Measurements from ENCODE around the gene CIDEA.
A peak's percentile ranks its signal among the peaks of the same experiment; 100 is the strongest.

Gene CIDEA

DNA sequence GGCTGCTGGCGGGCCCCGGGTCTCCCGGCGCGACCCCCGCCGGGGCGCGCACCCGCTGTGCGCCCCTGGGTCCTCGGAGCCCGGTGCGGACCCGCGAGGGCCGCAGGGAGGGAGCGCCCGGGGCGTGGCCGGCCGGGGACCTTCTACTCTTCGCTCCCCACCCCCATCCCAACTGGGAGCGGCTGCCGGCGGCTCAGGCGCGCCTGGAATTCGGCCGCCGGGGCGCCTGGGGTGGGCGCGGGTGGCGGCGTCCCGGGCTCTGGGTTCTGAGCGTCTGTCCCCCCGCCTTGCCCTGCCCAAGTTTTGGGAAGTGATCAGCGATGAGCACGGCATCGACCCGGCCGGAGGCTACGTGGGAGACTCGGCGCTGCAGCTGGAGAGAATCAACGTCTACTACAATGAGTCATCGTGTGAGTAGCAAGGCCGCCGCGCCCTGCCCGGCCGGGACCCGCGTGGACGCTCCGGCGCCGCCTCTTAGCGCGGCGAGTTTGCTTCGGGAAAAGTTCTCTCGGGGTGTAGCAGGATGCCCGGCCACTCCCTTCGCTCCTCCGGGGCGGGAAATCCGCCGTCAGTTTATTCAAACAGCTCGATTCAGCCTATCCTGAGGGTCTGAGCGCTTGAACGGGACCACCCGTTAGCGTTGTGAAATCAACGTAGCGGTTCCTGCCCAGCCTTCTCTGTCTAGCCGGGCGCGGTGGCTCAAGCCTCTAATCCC is 54.4 kb downstream of the CIDEA start:
- ChIA-PET CTCF (interaction anchor here (1.0 to 4.9 kb wide), 3 partner anchors 9 to 36 kb away, joined by 3 to 26 read pairs (median 5); no protein-coding TSS in a partner anchor), POLR2A (interaction anchor here (0.9 kb wide), 2 partner anchors 9 to 20 kb away, joined by 3 to 7 read pairs; no protein-coding TSS in a partner anchor)
- TF ChIP-seq, protein P1, sequence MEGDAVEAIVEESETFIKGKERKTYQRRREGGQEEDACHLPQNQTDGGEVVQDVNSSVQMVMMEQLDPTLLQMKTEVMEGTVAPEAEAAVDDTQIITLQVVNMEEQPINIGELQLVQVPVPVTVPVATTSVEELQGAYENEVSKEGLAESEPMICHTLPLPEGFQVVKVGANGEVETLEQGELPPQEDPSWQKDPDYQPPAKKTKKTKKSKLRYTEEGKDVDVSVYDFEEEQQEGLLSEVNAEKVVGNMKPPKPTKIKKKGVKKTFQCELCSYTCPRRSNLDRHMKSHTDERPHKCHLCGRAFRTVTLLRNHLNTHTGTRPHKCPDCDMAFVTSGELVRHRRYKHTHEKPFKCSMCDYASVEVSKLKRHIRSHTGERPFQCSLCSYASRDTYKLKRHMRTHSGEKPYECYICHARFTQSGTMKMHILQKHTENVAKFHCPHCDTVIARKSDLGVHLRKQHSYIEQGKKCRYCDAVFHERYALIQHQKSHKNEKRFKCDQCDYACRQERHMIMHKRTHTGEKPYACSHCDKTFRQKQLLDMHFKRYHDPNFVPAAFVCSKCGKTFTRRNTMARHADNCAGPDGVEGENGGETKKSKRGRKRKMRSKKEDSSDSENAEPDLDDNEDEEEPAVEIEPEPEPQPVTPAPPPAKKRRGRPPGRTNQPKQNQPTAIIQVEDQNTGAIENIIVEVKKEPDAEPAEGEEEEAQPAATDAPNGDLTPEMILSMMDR (IDR thresholded peaks at IDR 0.05; ENCODE audit: control extremely low read depth, extremely low read depth, low read depth, missing control alignments), result no peak
- peak; percentile 82 for DNase-seq (ENCODE audit: extremely low spot score)

DNA sequence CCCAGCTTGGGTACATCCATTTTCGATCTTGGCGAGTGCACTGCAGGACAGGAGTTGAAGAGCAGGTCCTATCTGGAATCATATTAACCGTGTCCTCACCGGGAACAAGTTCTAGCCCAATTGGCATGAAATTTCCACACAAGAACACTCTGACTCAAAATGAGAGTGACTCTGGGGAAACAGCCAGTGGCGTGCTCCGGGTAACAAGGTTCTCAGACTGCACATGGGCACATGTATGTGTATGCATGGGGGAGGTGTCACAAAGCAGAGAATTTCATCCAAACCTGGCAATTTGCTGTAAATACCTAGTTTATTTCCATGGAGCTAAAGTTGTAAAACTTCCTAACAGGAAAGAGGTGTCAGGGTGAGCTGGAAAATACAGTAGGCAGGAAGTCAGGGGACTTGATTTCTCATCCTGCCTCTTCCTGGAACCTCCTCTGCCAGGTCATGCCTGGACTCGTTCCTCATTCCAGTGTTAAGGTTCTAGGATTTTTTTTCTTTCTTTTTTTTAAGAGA is 55.6 kb downstream of the CIDEA start:
- POLR2A ChIA-PET, result interaction anchor here (0.7 to 0.9 kb wide), 2 partner anchors 8 to 328 kb away, joined by 3 to 4 read pairs; partner anchors contain the start of gene IMPA2
- CTCF ChIA-PET, result interaction anchor here (1.4 to 4.9 kb wide), 2 partner anchors 8 to 18 kb away, joined by 5 to 26 read pairs; no protein-coding TSS in a partner anchor
- DNase-seq (ENCODE audit: extremely low spot score), result no peak
- TF ChIP-seq, protein P1 (IDR thresholded peaks at IDR 0.05; ENCODE audit: control extremely low read depth, extremely low read depth, low read depth, missing control alignments), result no peak

GRCh38 chr18:12310762-12311161 is 56.6 kb downstream of the CIDEA start:
- ChIA-PET CTCF (interaction anchor here (0.9 to 4.9 kb wide), 3 partner anchors 9 to 17 kb away, joined by 3 to 26 read pairs (median 3); no protein-coding TSS in a partner anchor), POLR2A (interaction anchor here (0.6 kb wide), 1 partner anchor 724 kb away, joined by 5 read pairs; no protein-coding TSS in a partner anchor)
- TF ChIP-seq, protein P1 (IDR thresholded peaks at IDR 0.05; ENCODE audit: control extremely low read depth, extremely low read depth, low read depth, missing control alignments), result no peak
- no peak for DNase-seq (ENCODE audit: extremely low spot score)

GRCh38 chr18:12312976-12313375 is 58.8 kb downstream of the CIDEA start:
- TF ChIP-seq, protein P1 (IDR thresholded peaks at IDR 0.05; ENCODE audit: control extremely low read depth, extremely low read depth, low read depth, missing control alignments), result no peak
- no peak for DNase-seq (ENCODE audit: extremely low spot score)
- POLR2A ChIA-PET, result no interaction called here
- CTCF ChIA-PET, result interaction anchor here (0.9 to 8.0 kb wide), 3 partner anchors 12 to 36 kb away, joined by 3 to 81 read pairs (median 8); no protein-coding TSS in a partner anchor

DNA sequence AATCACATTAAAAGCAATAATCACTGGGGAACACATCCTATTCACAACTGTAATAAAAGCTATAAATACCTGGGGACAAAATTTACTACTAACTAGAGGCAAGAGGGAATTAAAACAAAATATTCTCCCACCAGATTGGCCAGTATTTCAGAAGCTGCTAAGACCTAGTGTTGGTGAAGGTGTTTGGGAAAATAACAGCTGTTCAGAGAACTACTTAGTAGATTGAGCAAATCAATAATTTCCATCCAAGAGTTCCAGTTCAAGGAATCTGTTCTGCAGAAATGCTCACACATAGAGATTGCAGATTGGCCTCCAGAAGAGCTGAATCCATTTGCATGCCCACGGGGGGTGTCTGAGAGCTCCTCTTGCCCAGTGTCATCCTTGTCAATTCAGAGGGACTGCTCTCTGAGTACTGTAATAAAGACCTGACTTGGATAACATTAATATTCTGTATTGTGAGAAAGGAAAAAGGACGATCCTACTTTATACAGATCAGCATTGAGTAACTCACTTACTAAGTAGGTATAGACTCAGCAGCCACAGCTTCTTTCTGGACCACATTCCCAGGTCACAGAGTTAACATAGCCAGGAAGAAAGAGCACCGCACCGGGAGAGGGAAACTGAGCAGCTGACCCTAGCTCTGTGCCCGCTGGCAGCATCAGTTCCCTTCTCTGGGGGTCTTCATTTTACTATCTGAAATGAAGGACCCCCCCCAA is 59.5 kb downstream of the CIDEA start:
- TF ChIP-seq, protein P1 (IDR thresholded peaks at IDR 0.05; ENCODE audit: control extremely low read depth, extremely low read depth, low read depth, missing control alignments), result no peak
- ChIA-PET POLR2A (interaction anchor here (1.1 kb wide), 1 partner anchor 64 kb away, joined by 6 read pairs; the partner anchor contains the start of gene AFG3L2), CTCF (interaction anchor here (1.1 to 8.0 kb wide), 3 partner anchors 9 to 14 kb away, joined by 5 to 81 read pairs (median 8); no protein-coding TSS in a partner anchor)
- DNase-seq (ENCODE audit: extremely low spot score), result no peak

Measured in GM10248 (cell line).